Gastrocnemius medialis (tissue), 4 donors: ENCODE measurements around the gene CRYBG3. TPM values are rescaled to one million over a fixed set of nuclear protein-coding genes. Genes with fewer than 3 reads are reported as not detected.
A peak's percentile ranks its signal among the peaks of the same experiment; 100 is the strongest.

Experiments
- ATAC-seq, 2 donors: fragments of 150-250 bp; one replicate each; pipeline ENCODE4 v1.9.1; 2016
- DNase-seq, 2 donors: peaks; one replicate each; pipeline ENCODE4 v3.0.0-alpha.2; 2019
- H3K27ac ChIP-seq, 4 donors: fragments of 200-600 bp; sonication (generic); 1 replicate in 1 of 4; 2 replicates in 3 of 4; pipeline ENCODE4 v1.5.1; 2016 to 2018; ENCODE audit warnings: mild to moderate bottlenecking in 2 of 4, moderate library complexity in 1 of 4
- H3K27me3 ChIP-seq, 3 donors: fragments of 200-600 bp; sonication (generic) in 2 of 3; 1 replicate in 1 of 3; 2 replicates in 2 of 3; pipeline versions ENCODE4 v1.5.1 to v1.6.0; 2016 to 2019; ENCODE audit warnings: mild to moderate bottlenecking in 1 of 3, moderate library complexity in 1 of 3
- H3K36me3 ChIP-seq, 2 donors: fragments of 200-600 bp; sonication (generic) in 1 of 2; one replicate each; pipeline ENCODE4 v1.5.1; 2017 to 2018
- H3K4me1 ChIP-seq, 2 donors: fragments of 200-600 bp; sonication (generic) in 1 of 2; one replicate each; pipeline ENCODE4 v1.5.1; 2016 to 2017; ENCODE audit warnings: mild to moderate bottlenecking in 2 of 2
- H3K4me3 ChIP-seq, 4 donors: fragments of 200-600 bp; sonication (generic) in 3 of 4; 1 replicate in 1 of 4; 2 replicates in 3 of 4; pipeline ENCODE4 v1.5.1; 2016 to 2019; ENCODE audit warnings: mild to moderate bottlenecking in 2 of 4
- H3K9me3 ChIP-seq, 3 donors: fragments of 200-600 bp; sonication (generic) in 2 of 3; 1 replicate in 1 of 3; 2 replicates in 2 of 3; pipeline ENCODE4 v1.5.1; 2016 to 2019
- POLR2A ChIP-seq, 2 donors: fragments of 450-650 bp; IDR thresholded peaks; one replicate each; pipeline ENCODE4 v1.6.1; 2017; ENCODE audit warnings: antibody characterized with exemption in 2 of 2, mild to moderate bottlenecking in 2 of 2, moderate library complexity in 2 of 2
- in situ Hi-C, 4 donors: fragments of 200-750 bp; cut with MboI; loops; one replicate each; pipeline versions ENCODE4 v1.15.0 to v1.8.0; 2017; ENCODE audit warnings: low sequenced_read_pairs in 4 of 4
- intact Hi-C: fragments of 100-400 bp; cut with DNase I; formaldehyde crosslinking; loops from one replicate; pipeline ENCODE4 v1.15.1; 2023; ENCODE audit warnings: low total_unique reads
- total RNA-seq, 4 donors: library from RNA; depleted of rRNA; stranded (reverse); fragments of >200 nt; gene quantifications; one replicate each; pipeline versions ENCODE4 v1.1.0 to v1.2.3, GENCODE V29; 2016
- TF ChIP-seq, protein P1 (sequence below), 5 experiments: fragments of 450-650 bp in 3 of 5; fragments of 200-600 bp in 2 of 5; sonication (generic) in 2 of 5; IDR thresholded peaks in 4 of 5; conservative IDR thresholded peaks in 1 of 5; 1 replicate in 4 of 5; 2 replicates in 1 of 5; pipeline ENCODE4 v1.5.1; 2016 to 2019; ENCODE audit warnings: antibody characterized with exemption in 5 of 5, mild to moderate bottlenecking in 3 of 5, moderate library complexity in 3 of 5

Gene CRYBG3
- total RNA-seq, 4 donors from 2014 or later: 23.0 to 47.3 (median 24.8) TPM

- ATAC-seq (no peak), DNase-seq (no peak)
- Histone ChIP-seq H3K9me3 (no peaks in the 10 kb centered on the region), H3K27me3 (no peaks in the 10 kb centered on the region), H3K4me1 (no peaks in the 10 kb centered on the region), H3K36me3 (no peaks in the 10 kb centered on the region), H3K4me3 (no peak overlapping the region), H3K27ac (no peak overlapping the region)
- intact Hi-C loops: no loop called here
- in situ Hi-C loops: no loop called here
- TF ChIP-seq POLR2A (IDR thresholded peaks at IDR 0.05): no peak
- TF ChIP-seq, protein P1, sequence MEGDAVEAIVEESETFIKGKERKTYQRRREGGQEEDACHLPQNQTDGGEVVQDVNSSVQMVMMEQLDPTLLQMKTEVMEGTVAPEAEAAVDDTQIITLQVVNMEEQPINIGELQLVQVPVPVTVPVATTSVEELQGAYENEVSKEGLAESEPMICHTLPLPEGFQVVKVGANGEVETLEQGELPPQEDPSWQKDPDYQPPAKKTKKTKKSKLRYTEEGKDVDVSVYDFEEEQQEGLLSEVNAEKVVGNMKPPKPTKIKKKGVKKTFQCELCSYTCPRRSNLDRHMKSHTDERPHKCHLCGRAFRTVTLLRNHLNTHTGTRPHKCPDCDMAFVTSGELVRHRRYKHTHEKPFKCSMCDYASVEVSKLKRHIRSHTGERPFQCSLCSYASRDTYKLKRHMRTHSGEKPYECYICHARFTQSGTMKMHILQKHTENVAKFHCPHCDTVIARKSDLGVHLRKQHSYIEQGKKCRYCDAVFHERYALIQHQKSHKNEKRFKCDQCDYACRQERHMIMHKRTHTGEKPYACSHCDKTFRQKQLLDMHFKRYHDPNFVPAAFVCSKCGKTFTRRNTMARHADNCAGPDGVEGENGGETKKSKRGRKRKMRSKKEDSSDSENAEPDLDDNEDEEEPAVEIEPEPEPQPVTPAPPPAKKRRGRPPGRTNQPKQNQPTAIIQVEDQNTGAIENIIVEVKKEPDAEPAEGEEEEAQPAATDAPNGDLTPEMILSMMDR (IDR thresholded peaks at IDR 0.05 in 4 of 5, conservative IDR thresholded peaks at IDR 0.05 in 1 of 5): no peak
These were observed 3.8 kb upstream of the CRYBG3 start for GRCh38 chr3:97817965-97818364.

DNA sequence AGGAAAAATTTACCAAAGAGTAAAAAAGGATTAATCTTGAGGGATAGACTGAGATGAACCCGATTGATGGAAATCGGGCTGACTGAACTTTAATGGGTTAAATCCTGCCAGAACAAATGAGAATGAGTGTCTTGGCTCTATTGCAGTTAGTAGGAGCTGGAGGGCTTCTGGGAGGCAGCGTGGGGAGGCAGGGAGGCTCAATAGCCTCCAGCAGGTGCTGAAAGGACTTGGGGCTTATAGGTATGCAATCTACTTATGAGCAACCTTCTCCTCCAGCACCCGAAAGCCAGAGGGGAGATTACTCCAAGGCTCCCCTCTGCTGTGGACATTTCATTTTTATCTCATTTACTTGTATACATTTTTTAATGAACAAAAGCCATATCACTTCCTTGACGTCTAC is 1.0 kb upstream of the CRYBG3 start:
- no peaks in the 10 kb centered on the region for H3K27me3 ChIP-seq
- H3K36me3 ChIP-seq: no peaks in the 10 kb centered on the region
- peak overlapping the region in 1 of 4 donors; percentile 97 for H3K27ac ChIP-seq
- intact Hi-C loops (loop anchor here (5.0 kb wide), 1 partner anchor 137 kb away; no protein-coding TSS in a partner anchor), in situ Hi-C loops (no loop called here)
- ATAC-seq (no peak), DNase-seq (no peak)
- no peaks in the 10 kb centered on the region for H3K9me3 ChIP-seq
- TF ChIP-seq POLR2A (IDR thresholded peaks at IDR 0.05): no peak
- TF ChIP-seq, protein P1 (IDR thresholded peaks at IDR 0.05 in 4 of 5, conservative IDR thresholded peaks at IDR 0.05 in 1 of 5): no peak
- peak overlapping the region in 3 of 4 donors; percentile 94 to 97 (median 95) for H3K4me3 ChIP-seq
- peaks cover 26 to 27% of the 10 kb centered on the region in 2 donors for H3K4me1 ChIP-seq

GRCh38 chr3:97821287-97821773 is 481 bp upstream of the CRYBG3 start:
- no peaks in the 10 kb centered on the region for H3K36me3 ChIP-seq
- H3K4me3 ChIP-seq: peak overlapping the region; percentile 94 to 97 (median 96)
- no peaks in the 10 kb centered on the region for H3K9me3 ChIP-seq
- in situ Hi-C loops (no loop called here), intact Hi-C loops (loop anchor here (5.0 kb wide), 1 partner anchor 136 kb away; no protein-coding TSS in a partner anchor)
- DNase-seq (peak; percentile 6 to 33), ATAC-seq (peak in 1 of 2 donors; percentile 36)
- no peak for TF ChIP-seq POLR2A (IDR thresholded peaks at IDR 0.05)
- TF ChIP-seq, protein P1 (IDR thresholded peaks at IDR 0.05 in 4 of 5, conservative IDR thresholded peaks at IDR 0.05 in 1 of 5): peak in 1 of 5 experiments; percentile 25
- no peaks in the 10 kb centered on the region for H3K27me3 ChIP-seq
- H3K4me1 ChIP-seq: peaks cover 31 to 32% of the 10 kb centered on the region in 2 donors
- H3K27ac ChIP-seq: peak overlapping the region; percentile 89 to 97 (median 95)

DNA sequence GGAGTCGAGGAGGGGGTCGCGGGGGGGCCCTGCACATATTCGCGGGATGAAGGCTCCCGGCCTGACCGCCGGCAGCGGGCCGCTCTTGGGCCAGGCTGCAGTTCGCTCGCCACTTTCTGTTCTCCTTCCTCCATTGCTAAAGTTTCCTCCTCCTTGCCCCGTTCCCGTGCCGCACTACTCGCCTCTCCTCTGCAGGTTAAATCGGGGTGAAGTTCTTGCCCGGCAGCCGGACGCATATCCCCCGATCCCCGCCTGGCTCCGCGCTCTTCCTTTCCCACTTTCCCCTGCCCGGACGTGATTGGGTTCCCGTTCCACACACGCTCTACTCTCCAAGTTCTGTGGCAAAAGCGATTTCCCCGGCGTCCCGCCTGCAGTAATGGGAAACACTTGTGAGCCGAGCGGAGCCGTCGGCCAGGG is 556 bp downstream of the CRYBG3 start:
- ATAC-seq (peak; percentile 61 to 64), DNase-seq (peak; percentile 40 to 49)
- intact Hi-C loops (loop anchor here (2.0 to 5.0 kb wide), 4 partner anchors 58 to 700 kb away; partner anchors contain the start of genes ARL6, CLDND1 and RIOX2), in situ Hi-C loops (no loop called here)
- H3K27ac ChIP-seq: peak overlapping the region; percentile 89 to 97 (median 95)
- no peaks in the 10 kb centered on the region for H3K9me3 ChIP-seq
- H3K36me3 ChIP-seq: no peaks in the 10 kb centered on the region
- H3K27me3 ChIP-seq: no peaks in the 10 kb centered on the region
- TF ChIP-seq POLR2A (IDR thresholded peaks at IDR 0.05): no peak
- TF ChIP-seq, protein P1 (IDR thresholded peaks at IDR 0.05 in 4 of 5, conservative IDR thresholded peaks at IDR 0.05 in 1 of 5): peak in 1 of 5 experiments; percentile 6
- H3K4me3 ChIP-seq: peak overlapping the region; percentile 94 to 97 (median 96)
- H3K4me1 ChIP-seq: peaks cover 41 to 43% of the 10 kb centered on the region in 2 donors
